Endothelial cell of umbilical vein (primary cell): ENCODE results near the gene ATG10. TPM values are rescaled to one million over a fixed set of nuclear protein-coding genes. Genes with fewer than 3 reads are reported as not detected.

ENCODE experiments used
- BruUV-seq: library from RNA; stranded (reverse); fragments of 400-500 nt; replicated peaks from 2 replicates; lab custom pipeline; 2021; lab: Mats Ljungman, UMichigan
- CTCF ChIA-PET: fragments of 300-600, 350-600 bp; sonication (Branson Sonifier 250); formaldehyde crosslinking; loops from one replicate; lab custom pipeline; 2021; ENCODE audit warnings: antibody characterized with exemption, inconsistent platforms; lab: Charles Lee
- POLR2A ChIA-PET: fragments of 300-600, 350-600 bp; sonication (Branson Sonifier 250); formaldehyde crosslinking; loops from one replicate; lab custom pipeline; 2021; ENCODE audit warnings: antibody characterized with exemption, inconsistent platforms; lab: Charles Lee
- DNase-seq: peaks from one replicate; pipeline ENCODE4 v3.0.0-alpha.2; 2011; ENCODE audit warnings: low read depth, low spot score
- FAIRE-seq: peaks from 2 replicates; lab custom pipeline; 2011; peaks lifted over from hg19 to GRCh38; lab: Jason Lieb, UNC
- H2AFZ ChIP-seq: 2 replicates; pipeline ENCODE4 v1.6.0; 2012; ENCODE audit warnings: low read depth, low read length, control low read depth, inconsistent platforms
- H3K27ac ChIP-seq: 2 replicates; pipeline ENCODE4 v1.5.1; 2011; ENCODE audit warnings: low read depth, mild to moderate bottlenecking, control low read depth, low read length, moderate library complexity; ENCODE audit not compliant: insufficient read depth
- H3K27me3 ChIP-seq, 2 experiments: 2 replicates each; pipeline versions ENCODE4 v1.6.0 to v1.6.1; 2011; ENCODE audit warnings: low read length in 2 of 2, mixed read lengths in 1 of 2; ENCODE audit not compliant: control insufficient read depth in 2 of 2, insufficient read depth in 2 of 2
- H3K36me3 ChIP-seq, 2 experiments: 2 replicates in 1 of 2; 3 replicates in 1 of 2; pipeline ENCODE4 v1.5.1; 2011; ENCODE audit warnings: low read length in 2 of 2, mild to moderate bottlenecking in 1 of 2, moderate library complexity in 1 of 2; ENCODE audit not compliant: control insufficient read depth in 2 of 2, insufficient read depth in 2 of 2; ENCODE audit errors: extremely low read depth in 1 of 2
- H3K4me1 ChIP-seq: 3 replicates; pipeline ENCODE4 v1.5.1; 2011; ENCODE audit warnings: mild to moderate bottlenecking, low read length; ENCODE audit not compliant: control insufficient read depth, insufficient read depth; ENCODE audit errors: extremely low read depth
- H3K4me2 ChIP-seq: 2 replicates; pipeline ENCODE4 v1.6.1; 2011; ENCODE audit warnings: low read length, control low read depth, mixed read lengths; ENCODE audit not compliant: insufficient read depth
- H3K4me3 ChIP-seq, 3 experiments: fragments of 200-600 bp in 1 of 3; sonication (generic), shearing (Covaris generic) in 1 of 3; replicated peaks in 1 of 3; 2 replicates each; pipeline ENCODE4 v1.5.1; 2011 to 2016; ENCODE audit warnings: control low read depth in 3 of 3, low read length in 3 of 3, mild to moderate bottlenecking in 2 of 3, inconsistent platforms in 1 of 3, low read depth in 1 of 3, moderate library complexity in 1 of 3; ENCODE audit not compliant: insufficient read depth in 1 of 3
- H3K79me2 ChIP-seq: 2 replicates; pipeline ENCODE4 v1.6.0; 2012; ENCODE audit warnings: low read length, inconsistent platforms; ENCODE audit not compliant: control insufficient read depth, insufficient read depth
- H3K9ac ChIP-seq: replicated peaks from 2 replicates; pipeline ENCODE3; 2011; ENCODE audit warnings: low read length, control low read depth; ENCODE audit not compliant: insufficient read depth; ENCODE audit errors: extremely low read depth
- H3K9me1 ChIP-seq: replicated peaks from 3 replicates; pipeline ENCODE4 v1.6.0; 2011; ENCODE audit warnings: mild to moderate bottlenecking, low read length; ENCODE audit not compliant: control insufficient read depth, insufficient read depth; ENCODE audit errors: extremely low read depth
- H3K9me3 ChIP-seq: replicated peaks from 2 replicates; pipeline ENCODE4 v1.5.1; 2012; ENCODE audit warnings: low read length, inconsistent platforms; ENCODE audit not compliant: control insufficient read depth, insufficient read depth
- H4K20me1 ChIP-seq: replicated peaks from 2 replicates; pipeline ENCODE3; 2011; ENCODE audit warnings: mild to moderate bottlenecking, low read length; ENCODE audit not compliant: control insufficient read depth, insufficient read depth; ENCODE audit errors: extremely low read depth
- EZH2 ChIP-seq: IDR thresholded peaks from 2 replicates; pipeline ENCODE4 v1.6.1; 2012; ENCODE audit warnings: borderline replicate concordance, low read depth, mild to moderate bottlenecking, moderate library complexity, low read length, inconsistent platforms; ENCODE audit not compliant: severe bottlenecking
- FOS ChIP-seq: IDR thresholded peaks from 2 replicates; pipeline ENCODE4 v1.6.1; 2011; ENCODE audit warnings: mild to moderate bottlenecking, low read length, moderate library complexity, borderline replicate concordance; ENCODE audit not compliant: insufficient read depth
- GATA2 ChIP-seq: IDR thresholded peaks from 2 replicates; pipeline ENCODE4 v1.7.0; 2011; ENCODE audit warnings: low read depth, mild to moderate bottlenecking, moderate library complexity, mixed read lengths, low read length; ENCODE audit not compliant: insufficient read length, insufficient read depth
- JUN ChIP-seq: IDR thresholded peaks from 2 replicates; pipeline ENCODE4 v1.6.1; 2011; ENCODE audit warnings: borderline replicate concordance, low read depth; ENCODE audit not compliant: insufficient read length, insufficient read depth
- MYC ChIP-seq: IDR thresholded peaks from one replicate; pipeline ENCODE4 v1.6.1; 2011; ENCODE audit warnings: mild to moderate bottlenecking, low read depth, low read length
- POLR2A ChIP-seq: IDR thresholded peaks from 2 replicates; pipeline ENCODE4 v1.6.1; 2012; ENCODE audit warnings: low read depth, mild to moderate bottlenecking, control low read depth, low read length
- POLR2AphosphoS5 ChIP-seq: IDR thresholded peaks from 2 replicates; pipeline ENCODE4 v1.6.1; 2012; ENCODE audit warnings: low read depth, mild to moderate bottlenecking, control low read depth, low read length, moderate library complexity; ENCODE audit not compliant: insufficient read depth
- dilution Hi-C: fragments of 300-500 bp; cut with MboI; formaldehyde crosslinking; loops from one replicate; pipeline ENCODE4 v1.15.0; 2019; ENCODE audit warnings: low sequenced_read_pairs; ENCODE audit not compliant: extremely low pct_ligation_motif_present
- intact Hi-C: fragments of 100-400 bp; cut with micrococcal nuclease; formaldehyde crosslinking; loops from one replicate; pipeline ENCODE4 v1.10.0; 2022
- polyA plus RNA-seq, 4 experiments: library from polyadenylated mRNA; depleted of rRNA in 3 of 4; stranded (reverse) in 3 of 4; unstranded in 1 of 4; fragments of >200 nt; gene quantifications; 2 replicates each; pipeline versions ENCODE4 v1.2.1 to v1.2.3, GENCODE V29; 2011 to 2012; ENCODE audit warnings: missing spikeins in 1 of 4
- total RNA-seq: library from RNA; stranded (reverse); gene quantifications from 2 replicates; pipeline ENCODE4 v1.2.3, GENCODE V29; 2021
- TF ChIP-seq, protein P1 (sequence below): IDR thresholded peaks from 2 replicates; pipeline ENCODE4 v1.6.1; 2011; ENCODE audit not compliant: insufficient read depth, insufficient read length
- TF ChIP-seq, protein P2 (sequence below), 2 donors: IDR thresholded peaks; 1 replicate in 1 of 2; 2 replicates in 1 of 2; pipeline ENCODE4 v1.5.1; 2011; ENCODE audit warnings: low read length in 2 of 2, mild to moderate bottlenecking in 2 of 2, moderate library complexity in 2 of 2, control low read depth in 1 of 2, inconsistent platforms in 1 of 2, low read depth in 1 of 2; ENCODE audit not compliant: insufficient read depth in 1 of 2; ENCODE audit errors: extremely low read depth in 1 of 2

ATG10 gene
- total and polyA plus RNA-seq, 2 donors (not counting 3 experiments of a cell fraction or from before 2014, with no cell fraction given), result 1.6 to 3.9 TPM

- Histone ChIP-seq H2AFZ (no peak overlapping the region), H3K27me3 (no peaks in the 10 kb centered on the region), H3K4me1 (no peaks in the 10 kb centered on the region), H3K79me2 (no peaks in the 10 kb centered on the region), H3K4me2 (no peak overlapping the region), H3K9me1 (no peaks in the 10 kb centered on the region), H3K9ac (no peak overlapping the region), H3K9me3 (no peaks in the 10 kb centered on the region), H3K36me3 (no peaks in the 10 kb centered on the region), H4K20me1 (no peaks in the 10 kb centered on the region), H3K4me3 (no peak overlapping the region), H3K27ac (no peak overlapping the region)
- intact Hi-C loops (no loop called here), dilution Hi-C loops (no loop called here)
- TF ChIP-seq POLR2AphosphoS5 (no peak), FOS (no peak), GATA2 (no peak), EZH2 (no peak), POLR2A (no peak)
- ChIA-PET CTCF (no interaction called here), POLR2A (no interaction called here)
- no peak for DNase-seq
- FAIRE-seq, result no peak
- BruUV-seq, result no TSS peak
These were observed 240.2 kb downstream of the ATG10 start for GRCh38 chr5:82211855-82212572.

GRCh38 chr5:82217917-82218316 lies 246.1 kb downstream of the ATG10 start:
- no peak overlapping the region for H3K27ac ChIP-seq
- H3K9me3 ChIP-seq, result no peaks in the 10 kb centered on the region
- DNase-seq (no peak), FAIRE-seq (no peak)
- no peaks in the 10 kb centered on the region for H4K20me1 ChIP-seq
- no peak overlapping the region for H3K4me2 ChIP-seq
- no peak overlapping the region for H3K9ac ChIP-seq
- H3K79me2 ChIP-seq, result no peaks in the 10 kb centered on the region
- intact Hi-C loops (no loop called here), dilution Hi-C loops (no loop called here)
- no peak overlapping the region for H3K4me3 ChIP-seq
- ChIA-PET CTCF (no interaction called here), POLR2A (no interaction called here)
- TF ChIP-seq FOS (no peak), POLR2A (no peak), EZH2 (no peak), POLR2AphosphoS5 (no peak), MYC (no peak), JUN (no peak), GATA2 (no peak)
- TF ChIP-seq, protein P1, sequence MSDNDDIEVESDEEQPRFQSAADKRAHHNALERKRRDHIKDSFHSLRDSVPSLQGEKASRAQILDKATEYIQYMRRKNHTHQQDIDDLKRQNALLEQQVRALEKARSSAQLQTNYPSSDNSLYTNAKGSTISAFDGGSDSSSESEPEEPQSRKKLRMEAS, result no peak
- TF ChIP-seq, protein P2, sequence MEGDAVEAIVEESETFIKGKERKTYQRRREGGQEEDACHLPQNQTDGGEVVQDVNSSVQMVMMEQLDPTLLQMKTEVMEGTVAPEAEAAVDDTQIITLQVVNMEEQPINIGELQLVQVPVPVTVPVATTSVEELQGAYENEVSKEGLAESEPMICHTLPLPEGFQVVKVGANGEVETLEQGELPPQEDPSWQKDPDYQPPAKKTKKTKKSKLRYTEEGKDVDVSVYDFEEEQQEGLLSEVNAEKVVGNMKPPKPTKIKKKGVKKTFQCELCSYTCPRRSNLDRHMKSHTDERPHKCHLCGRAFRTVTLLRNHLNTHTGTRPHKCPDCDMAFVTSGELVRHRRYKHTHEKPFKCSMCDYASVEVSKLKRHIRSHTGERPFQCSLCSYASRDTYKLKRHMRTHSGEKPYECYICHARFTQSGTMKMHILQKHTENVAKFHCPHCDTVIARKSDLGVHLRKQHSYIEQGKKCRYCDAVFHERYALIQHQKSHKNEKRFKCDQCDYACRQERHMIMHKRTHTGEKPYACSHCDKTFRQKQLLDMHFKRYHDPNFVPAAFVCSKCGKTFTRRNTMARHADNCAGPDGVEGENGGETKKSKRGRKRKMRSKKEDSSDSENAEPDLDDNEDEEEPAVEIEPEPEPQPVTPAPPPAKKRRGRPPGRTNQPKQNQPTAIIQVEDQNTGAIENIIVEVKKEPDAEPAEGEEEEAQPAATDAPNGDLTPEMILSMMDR (IDR thresholded peaks at IDR 0.05; ENCODE audit: extremely low read depth in 1 of 2, insufficient read depth in 1 of 2, low read depth in 1 of 2, low read length in 2 of 2), result no peak
- H3K27me3 ChIP-seq, result no peaks in the 10 kb centered on the region
- H2AFZ ChIP-seq, result no peak overlapping the region
- no TSS peak for BruUV-seq
- H3K36me3 ChIP-seq, result no peaks in the 10 kb centered on the region
- no peaks in the 10 kb centered on the region for H3K9me1 ChIP-seq
- H3K4me1 ChIP-seq, result no peaks in the 10 kb centered on the region
